ENCODE data around the gene STING1.

- TF ChIP-seq CTCF (IDR thresholded peaks at IDR 0.05), result no peak
- no peak for TF ChIP-seq POLR2A (IDR thresholded peaks at IDR 0.05)
Measured at GRCh38 chr5:139439013-139439903, 43.3 kb downstream of the STING1 start, which contains the start of gene DNAJC18.

All from testis (tissue), 2 donors.